OCI-LY3 (cell line): ENCODE results near the gene SPOCK3.

ENCODE experiments used
- EZH2phosphoT487 ChIP-seq: fragments of 200-600 bp; shearing (Covaris generic); IDR thresholded peaks from 2 replicates; pipeline ENCODE4 v1.6.1; 2018; ENCODE audit warnings: antibody characterized with exemption, mixed run types, low read depth
- TF ChIP-seq, protein P1 (sequence below): fragments of 200-600, 300-600 bp; sonication (generic); IDR thresholded peaks from 2 replicates; pipeline ENCODE4 v1.5.1; 2014; ENCODE audit warnings: antibody characterized with exemption, low read length, low read depth

DNA sequence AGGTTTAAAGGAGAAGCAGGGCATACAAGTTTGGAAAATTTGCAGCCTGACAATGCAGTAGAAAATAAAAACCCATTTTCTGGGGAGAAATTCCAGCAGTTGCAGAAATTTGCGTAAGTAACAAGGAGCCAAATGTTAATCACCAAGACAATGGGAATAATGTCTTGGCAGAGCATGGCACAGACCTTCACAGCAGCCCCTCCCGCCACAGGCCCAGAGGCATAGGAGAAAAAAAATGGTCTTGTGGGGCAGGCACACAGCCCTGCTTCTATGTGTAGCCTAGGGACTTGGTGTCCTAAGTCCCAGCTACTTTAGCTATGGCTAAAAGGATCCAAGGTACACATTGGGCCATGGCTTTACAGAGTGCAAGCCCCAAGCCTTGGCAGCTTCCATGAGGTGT is 65.7 kb downstream of the SPOCK3 start:
- TF ChIP-seq, protein P1, sequence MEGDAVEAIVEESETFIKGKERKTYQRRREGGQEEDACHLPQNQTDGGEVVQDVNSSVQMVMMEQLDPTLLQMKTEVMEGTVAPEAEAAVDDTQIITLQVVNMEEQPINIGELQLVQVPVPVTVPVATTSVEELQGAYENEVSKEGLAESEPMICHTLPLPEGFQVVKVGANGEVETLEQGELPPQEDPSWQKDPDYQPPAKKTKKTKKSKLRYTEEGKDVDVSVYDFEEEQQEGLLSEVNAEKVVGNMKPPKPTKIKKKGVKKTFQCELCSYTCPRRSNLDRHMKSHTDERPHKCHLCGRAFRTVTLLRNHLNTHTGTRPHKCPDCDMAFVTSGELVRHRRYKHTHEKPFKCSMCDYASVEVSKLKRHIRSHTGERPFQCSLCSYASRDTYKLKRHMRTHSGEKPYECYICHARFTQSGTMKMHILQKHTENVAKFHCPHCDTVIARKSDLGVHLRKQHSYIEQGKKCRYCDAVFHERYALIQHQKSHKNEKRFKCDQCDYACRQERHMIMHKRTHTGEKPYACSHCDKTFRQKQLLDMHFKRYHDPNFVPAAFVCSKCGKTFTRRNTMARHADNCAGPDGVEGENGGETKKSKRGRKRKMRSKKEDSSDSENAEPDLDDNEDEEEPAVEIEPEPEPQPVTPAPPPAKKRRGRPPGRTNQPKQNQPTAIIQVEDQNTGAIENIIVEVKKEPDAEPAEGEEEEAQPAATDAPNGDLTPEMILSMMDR: no peak
- TF ChIP-seq EZH2phosphoT487: no peak
